NT2/D1 (cell line): ENCODE data around the gene CACNG8.

Experiments
- SUZ12 ChIP-seq: IDR thresholded peaks from 2 replicates; pipeline ENCODE4 v1.6.1; 2011; ENCODE audit not compliant: insufficient read length, insufficient read depth; ENCODE audit errors: extremely low read depth
- ZNF274 ChIP-seq: IDR thresholded peaks from 2 replicates; pipeline ENCODE4 v1.6.1; 2011; ENCODE audit warnings: mild to moderate bottlenecking, low read depth, low read length

GRCh38 chr19:53994811-53995210 is 32.1 kb downstream of the CACNG8 start:
- TF ChIP-seq ZNF274 (no peak), SUZ12 (no peak)
